Right forelimb (tissue), 1 donor: ENCODE measurements around the gene CYTH2.
A peak's percentile ranks its signal among the peaks of the same experiment; 100 is the strongest.

Experiments
- DNase-seq: peaks from one replicate; pipeline ENCODE4 v3.0.0-alpha.2; 2018

Gene CYTH2, protein sequence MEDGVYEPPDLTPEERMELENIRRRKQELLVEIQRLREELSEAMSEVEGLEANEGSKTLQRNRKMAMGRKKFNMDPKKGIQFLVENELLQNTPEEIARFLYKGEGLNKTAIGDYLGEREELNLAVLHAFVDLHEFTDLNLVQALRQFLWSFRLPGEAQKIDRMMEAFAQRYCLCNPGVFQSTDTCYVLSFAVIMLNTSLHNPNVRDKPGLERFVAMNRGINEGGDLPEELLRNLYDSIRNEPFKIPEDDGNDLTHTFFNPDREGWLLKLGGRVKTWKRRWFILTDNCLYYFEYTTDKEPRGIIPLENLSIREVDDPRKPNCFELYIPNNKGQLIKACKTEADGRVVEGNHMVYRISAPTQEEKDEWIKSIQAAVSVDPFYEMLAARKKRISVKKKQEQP

DNA sequence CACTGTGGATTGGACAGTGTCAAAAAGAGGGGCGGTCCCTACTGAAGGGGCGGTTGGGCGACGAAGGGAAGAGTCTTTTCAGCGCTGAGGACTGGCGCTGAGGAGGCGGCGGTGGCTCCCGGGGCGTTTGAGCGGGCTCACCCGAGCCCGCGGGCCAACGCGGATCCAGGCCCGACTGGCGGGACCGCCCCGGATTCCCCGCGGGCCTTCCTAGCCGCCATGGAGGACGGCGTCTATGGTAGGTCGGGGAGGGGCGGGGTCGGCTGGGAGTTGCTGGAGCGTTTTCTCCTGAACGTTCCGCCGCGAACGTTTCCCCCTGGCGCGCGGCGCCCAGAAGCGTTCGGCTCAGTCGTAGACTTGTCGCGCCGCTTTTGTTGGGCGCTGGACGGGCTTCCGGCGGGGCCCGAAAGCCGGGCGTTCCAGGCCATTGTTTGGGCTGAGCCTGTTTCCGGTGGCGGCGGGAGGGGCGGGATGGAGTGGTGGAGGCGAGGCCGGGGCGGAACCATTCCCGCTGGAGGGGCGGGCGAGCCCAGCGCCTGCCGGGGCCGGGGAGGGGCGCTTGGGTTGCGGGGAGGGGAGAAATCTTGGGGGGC is at the start of gene CYTH2:
Gene CYTH2, plus strand, starts transcription at position 81 of the 593 bp plus-strand sequence. Its CDS starts 139 bp downstream, at position 220.
- peak; percentile 92 for DNase-seq

DNA sequence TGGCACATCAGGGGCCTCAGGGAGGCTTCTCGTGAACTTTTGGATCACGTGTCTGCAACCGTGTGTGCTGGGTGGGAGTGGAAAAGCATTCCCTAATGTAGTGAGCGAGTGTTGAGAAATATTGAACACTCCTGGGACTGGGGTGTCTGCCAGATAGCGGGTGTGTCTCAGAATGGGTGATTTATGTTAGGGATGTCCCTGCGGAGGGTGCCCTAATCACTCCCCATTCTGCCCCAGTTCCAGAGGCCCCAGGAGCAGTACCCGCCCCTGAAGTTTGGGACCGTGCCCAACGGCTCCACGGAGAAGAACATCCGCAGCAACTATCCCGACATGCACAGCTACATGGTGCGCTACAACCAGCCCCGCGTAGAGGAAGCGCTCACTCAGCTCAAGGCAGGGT is 47.6 kb upstream of the CYTH2 start:
- DNase-seq, result no peak

DNA sequence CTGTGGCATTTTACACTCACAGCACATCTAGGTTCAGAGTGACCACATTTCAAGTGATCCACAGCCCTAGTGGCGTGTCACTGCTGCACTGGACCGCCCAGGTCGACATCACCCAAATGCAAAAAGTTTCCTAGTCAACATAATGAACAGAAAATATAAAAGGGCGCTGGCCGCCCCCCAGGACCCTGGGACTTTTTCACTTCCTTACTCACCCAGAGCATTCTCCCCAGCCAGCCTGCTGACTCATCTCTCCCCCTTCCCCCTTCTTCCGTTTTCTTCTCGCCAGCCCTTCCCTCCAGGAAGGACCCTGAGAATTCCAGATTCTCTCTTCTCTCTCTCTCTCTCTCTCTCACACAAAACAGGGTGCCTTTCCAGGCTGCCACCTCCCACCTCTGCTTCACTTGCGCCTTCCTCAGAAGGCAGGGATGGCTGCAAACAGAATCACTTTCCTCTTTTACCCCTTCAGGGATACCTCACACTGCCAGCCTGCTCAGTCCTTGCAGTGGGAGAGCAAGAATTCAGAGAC is 44.4 kb upstream of the CYTH2 start:
- DNase-seq, result no peak

DNA sequence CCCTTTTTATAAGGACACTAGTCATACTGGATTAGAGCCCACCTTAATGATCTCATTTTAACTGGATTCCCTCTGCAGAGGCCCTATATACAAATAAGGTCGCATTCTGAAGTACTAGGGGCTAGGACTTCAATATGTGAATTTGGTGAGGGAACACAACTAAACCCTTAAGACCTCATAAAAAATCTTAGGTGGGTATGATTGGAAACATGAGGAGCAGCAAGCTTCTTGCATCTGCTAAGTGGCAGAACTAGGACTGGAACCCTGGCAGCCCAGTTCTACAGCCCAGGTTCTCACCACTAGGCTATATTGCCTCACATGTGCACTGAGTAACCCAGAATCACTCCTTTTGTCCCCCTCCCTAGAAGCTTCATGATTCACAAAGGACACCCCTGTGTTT is 40.5 kb upstream of the CYTH2 start:
- DNase-seq, result no peak

DNA sequence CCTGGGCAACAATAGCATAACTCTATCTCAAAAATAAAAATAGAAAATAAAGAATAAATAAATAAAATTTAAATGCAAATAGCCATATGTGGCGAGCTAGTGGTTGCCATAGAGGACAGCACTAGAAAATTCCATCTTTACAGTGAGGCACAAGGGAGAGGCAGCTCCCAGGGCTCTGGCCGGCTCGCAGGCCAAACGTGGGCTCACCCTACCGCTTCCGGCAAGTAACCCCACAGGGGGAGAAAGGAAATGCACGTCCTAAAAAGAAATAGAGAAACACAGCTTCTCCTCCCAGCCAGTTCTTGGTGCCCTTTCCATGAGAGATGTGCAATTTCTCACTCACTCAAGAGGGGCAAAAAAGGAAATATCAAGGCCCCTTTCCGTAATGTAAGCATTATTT is 35.8 kb upstream of the CYTH2 start:
- DNase-seq, result no peak

DNA sequence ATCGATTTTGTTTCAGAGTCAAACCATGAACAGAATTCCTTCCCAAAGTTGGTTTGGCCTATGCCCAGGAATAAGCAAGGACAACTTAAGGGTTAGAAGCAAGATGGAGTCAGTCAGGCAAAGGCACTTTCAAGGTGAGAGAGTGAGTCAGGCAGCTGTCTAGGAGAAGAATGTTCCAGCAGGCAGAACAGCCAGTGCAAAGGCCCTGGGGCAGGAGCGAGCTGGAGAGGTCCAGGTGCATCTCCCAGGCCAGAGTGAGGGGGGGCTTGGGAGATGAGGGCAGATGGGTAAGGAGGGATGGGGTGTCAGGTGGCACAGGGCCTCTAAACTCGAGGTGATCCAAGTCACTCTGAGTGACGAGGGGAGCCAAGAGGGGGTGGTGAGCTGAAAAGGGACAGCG is 32.6 kb upstream of the CYTH2 start:
- no peak for DNase-seq

DNA sequence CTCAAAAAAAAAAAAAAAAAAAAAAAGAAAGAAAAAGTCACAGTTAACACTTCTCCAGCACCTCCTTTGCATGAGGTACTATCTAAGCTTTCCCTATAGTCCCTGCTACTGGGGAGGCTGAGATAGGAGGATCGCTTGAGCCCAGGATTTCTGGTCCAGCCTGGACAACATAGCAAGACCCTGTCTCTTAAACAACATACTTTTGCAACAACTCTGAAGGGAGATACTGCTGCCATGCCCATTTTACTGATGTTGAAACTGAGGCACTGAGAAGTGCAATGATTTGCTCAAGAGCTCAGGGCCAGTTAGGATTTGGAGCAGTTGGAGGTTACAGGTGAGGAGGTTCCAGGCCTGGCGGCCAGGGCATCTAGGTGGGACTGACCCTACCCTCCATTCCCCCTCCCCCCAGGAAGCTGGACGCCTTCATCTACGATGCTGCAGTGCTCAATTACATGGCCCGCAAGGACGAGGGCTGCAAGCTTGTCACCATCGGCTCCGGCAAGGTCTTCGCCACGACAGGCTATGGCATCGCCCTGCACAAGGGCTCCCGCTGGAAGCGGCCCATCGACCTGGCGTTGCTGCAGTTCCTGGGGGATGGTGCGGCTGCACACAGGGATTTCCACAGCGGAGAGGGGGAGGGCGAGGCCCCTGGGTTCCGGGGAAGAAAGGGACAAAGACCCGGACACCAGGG is 27.7 kb upstream of the CYTH2 start:
- no peak for DNase-seq

DNA sequence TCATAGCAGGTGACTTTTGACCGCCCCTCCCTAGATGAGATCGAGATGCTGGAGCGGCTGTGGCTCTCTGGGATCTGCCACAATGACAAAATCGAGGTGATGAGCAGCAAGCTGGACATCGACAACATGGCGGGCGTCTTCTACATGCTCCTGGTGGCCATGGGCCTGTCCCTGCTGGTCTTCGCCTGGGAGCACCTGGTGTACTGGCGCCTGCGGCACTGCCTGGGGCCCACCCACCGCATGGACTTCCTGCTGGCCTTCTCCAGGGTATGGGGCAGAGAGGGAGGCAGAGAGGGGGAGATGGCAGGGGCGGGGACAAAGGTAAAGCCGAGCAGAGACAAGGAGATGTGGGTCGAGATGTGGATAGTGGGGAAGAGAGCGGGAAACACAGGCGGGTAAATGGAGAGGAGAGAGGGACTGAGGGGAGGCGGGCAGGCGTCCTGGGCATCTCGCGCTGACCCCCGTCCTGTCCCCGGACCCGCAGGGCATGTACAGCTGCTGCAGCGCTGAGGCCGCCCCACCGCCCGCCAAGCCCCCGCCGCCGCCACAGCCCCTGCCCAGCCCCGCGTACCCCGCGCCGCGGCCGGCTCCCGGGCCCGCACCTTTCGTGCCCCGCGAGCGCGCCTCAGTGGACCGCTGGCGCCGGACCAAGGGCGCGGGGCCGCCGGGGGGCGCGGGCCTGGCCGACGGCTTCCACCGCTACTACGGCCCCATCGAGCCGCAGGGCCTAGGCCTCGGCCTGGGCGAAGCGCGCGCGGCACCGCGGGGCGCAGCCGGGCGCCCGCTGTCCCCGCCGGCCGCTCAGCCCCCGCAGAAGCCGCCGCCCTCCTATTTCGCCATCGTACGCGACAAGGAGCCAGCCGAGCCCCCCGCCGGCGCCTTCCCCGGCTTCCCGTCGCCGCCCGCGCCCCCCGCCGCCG is 26.8 kb upstream of the CYTH2 start:
- DNase-seq, result no peak

DNA sequence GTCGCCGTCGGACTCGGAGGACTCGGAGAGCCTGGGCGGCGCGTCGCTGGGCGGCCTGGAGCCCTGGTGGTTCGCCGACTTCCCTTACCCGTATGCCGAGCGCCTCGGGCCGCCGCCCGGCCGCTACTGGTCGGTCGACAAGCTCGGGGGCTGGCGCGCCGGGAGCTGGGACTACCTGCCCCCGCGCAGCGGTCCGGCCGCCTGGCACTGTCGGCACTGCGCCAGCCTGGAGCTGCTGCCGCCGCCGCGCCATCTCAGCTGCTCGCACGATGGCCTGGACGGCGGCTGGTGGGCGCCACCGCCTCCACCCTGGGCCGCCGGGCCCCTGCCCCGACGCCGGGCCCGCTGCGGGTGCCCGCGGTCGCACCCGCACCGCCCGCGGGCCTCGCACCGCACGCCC is 25.9 kb upstream of the CYTH2 start:
- no peak for DNase-seq

DNA sequence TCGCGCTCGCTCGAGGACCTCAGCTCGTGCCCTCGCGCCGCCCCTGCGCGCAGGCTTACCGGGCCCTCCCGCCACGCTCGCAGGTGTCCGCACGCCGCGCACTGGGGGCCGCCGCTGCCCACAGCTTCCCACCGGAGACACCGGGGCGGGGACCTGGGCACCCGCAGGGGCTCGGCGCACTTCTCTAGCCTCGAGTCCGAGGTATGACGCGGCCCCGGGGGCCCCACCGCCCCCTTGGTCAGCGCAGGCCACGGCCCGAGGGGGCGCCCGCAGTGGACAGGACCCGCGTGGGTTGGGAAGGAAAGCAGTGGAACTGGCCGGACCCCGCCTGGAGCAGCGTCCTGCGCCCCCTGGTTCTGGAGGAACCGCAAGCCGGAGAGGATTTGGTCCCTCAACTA is 25.4 kb upstream of the CYTH2 start:
- DNase-seq, result no peak

DNA sequence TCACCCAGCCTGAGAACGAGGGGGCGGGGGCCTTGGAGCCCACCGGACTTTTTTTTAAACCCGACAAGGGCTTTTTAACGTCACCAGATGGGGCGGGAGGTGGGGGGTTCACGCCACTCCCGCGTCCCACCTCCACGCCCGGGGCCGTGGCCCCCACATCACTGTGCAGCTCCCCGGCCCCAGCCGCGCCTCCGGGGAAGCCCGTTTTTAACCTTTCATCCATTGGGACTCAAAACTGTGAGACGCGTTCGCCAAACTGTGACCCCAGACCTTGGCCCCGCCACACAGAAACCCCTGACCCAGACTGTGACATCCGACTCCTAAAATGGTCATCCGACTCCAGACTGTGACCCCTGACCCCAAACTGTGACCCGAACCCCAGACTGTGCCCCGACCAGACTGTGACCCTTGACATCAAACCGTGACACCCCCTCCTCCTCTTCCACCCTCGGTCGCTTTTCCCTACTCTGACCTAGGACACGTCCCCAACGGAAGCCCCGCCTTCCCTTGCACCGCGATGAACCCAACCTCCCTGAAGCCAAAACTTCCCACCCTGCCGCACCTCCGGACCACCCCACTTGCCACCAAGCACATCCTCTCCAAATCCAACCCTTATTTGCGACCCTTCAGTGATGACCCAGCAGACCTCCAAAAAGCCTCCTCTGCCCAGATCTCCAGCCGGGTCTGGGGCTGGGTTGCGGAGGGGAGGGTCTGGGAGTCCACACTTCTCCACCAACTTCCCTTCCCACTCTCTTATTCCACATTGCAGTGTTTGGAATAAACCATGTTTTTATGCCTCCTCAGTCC is 24.8 kb upstream of the CYTH2 start:
- DNase-seq, result no peak

DNA sequence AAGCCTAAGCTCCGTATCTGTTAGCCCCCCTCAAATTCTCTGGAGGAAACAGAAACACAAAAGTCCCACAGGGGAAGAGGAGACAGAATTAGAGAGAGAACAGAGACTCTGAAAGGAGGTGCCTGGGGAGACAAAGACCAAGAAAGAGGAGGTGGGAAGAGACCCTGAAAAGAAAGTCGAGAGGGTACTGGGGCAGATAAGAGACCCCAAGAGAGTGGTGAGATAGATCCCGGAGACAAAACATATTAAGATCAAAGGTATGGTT is 24.3 kb upstream of the CYTH2 start:
- DNase-seq, result no peak

DNA sequence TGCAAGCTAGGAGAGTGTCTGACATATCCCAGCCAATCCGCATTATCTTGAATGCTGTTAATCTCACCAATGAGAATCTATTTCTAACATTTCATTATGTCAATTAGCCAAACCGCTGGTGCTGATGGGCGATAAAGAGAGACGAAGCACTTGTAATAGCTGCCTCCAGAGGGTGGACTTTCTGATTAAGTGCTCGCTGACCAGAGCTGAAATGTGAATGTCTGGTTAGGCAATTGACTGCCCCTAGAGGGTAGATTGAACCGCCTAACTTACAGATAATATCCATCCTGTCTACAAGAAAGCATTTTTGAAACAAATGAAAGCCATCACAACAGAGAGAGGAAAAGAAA is 23.9 kb upstream of the CYTH2 start:
- no peak for DNase-seq

DNA sequence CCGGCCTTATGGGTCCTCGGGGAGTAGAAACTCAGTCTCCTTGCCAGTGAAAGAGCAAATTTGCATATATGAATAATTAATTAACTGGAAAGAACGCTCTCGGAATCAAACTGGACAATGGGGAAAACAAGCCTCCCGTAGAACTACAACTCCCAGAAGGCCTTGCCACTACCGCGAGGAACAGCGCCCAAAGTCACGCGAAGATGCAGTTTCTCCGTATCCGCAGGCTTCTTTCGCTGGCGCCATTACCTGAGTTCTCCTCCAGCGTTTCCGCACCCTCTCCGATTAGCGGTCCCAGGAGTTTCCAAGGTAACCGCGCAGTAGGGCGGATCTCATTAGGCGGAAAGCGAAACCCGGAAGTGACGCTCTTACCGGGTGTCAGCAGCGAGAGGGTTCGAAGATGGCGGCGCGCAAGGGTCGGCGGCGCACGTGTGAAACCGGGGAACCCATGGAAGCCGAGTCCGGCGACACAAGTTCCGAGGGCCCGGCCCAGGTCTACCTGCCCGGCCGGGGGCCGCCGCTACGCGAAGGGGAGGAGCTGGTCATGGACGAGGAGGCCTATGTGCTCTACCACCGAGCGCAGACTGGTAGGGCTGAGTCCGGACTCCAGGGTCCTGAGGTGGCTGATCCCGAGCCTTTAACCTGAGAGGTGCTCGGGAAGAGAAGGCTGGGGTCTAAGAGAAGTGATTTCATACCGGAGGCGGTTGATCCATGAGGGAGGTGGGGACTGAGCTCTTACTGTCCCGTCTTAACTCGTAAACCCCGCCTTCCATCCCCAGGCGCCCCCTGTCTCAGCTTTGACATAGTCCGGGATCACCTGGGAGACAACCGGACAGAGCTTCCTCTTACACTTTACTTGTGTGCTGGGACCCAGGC is 23.3 kb upstream of the CYTH2 start, which contains the start of gene GRWD1:
Gene GRWD1, plus strand, starts transcription at position 378 of the 876 bp plus-strand sequence. Its CDS starts 23 bp downstream, at position 401.
- DNase-seq, result peak; percentile 91

DNA sequence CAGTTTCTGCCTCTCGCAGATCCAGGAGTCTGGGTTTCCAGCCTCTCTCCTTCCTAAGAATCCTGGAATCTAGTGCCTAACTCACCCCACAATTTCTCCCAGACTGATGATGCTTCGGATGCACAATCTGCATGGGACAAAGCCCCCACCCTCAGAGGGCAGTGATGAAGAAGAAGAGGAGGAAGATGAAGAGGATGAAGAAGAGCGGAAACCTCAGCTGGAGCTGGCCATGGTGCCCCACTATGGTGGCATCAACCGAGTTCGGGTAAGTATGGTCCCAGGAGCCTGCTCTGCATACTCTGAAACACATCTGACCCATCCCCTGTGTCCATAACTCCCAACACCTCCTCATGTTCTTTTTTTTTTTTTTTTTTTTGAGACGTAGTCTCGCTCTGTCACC is 22.6 kb upstream of the CYTH2 start:
- DNase-seq, result no peak

DNA sequence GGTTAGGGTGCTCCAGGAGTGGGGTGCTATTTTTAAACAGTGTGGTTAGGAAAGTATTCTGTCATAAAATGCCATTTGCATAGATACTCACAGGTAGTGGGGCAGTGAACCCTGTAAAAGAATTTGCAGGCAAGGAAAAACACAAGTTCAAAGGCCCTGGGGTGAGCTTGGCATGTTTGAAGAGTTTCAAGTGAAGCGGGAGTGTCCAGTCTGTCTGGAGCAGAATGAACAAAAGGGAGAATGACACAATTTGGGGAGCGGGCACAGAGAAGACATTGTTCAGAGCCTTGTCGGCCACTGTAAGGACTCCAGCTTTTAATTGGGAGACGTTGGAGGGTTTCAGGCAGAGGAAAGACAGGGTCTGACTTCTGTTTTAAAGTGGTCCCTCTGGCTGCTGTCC is 20.6 kb upstream of the CYTH2 start:
- no peak for DNase-seq

DNA sequence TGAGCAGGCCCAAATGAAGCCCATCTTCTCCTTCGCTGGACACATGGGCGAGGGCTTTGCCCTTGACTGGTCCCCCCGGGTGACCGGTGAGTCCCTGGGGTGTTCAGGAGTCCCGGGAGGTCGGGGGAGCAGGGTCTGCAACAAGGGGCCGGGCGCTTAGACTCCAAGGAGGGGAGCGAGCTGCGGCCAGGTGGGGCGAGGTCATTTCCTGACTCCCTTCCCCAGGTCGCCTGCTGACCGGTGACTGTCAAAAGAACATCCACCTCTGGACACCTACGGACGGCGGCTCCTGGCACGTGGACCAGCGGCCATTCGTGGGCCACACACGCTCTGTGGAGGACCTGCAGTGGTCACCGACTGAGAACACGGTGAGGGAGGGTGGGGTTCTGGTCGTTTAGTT is 18.7 kb upstream of the CYTH2 start:
- DNase-seq, result no peak

DNA sequence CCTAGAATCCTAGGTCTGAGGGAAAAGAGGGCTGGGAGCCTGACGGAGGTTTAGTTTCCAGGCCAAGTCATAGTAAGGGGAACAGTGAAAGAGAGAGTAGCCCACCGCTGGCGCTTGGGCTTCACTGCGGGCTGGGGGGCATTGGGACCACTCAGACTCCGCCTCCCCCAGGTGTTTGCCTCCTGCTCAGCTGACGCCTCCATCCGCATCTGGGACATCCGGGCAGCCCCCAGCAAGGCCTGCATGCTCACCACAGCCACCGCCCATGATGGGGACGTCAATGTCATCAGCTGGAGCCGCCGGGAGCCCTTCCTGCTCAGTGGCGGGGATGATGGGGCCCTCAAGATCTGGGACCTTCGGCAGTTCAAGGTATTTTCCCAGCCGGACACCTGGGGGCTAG is 18.3 kb upstream of the CYTH2 start:
- no peak for DNase-seq

DNA sequence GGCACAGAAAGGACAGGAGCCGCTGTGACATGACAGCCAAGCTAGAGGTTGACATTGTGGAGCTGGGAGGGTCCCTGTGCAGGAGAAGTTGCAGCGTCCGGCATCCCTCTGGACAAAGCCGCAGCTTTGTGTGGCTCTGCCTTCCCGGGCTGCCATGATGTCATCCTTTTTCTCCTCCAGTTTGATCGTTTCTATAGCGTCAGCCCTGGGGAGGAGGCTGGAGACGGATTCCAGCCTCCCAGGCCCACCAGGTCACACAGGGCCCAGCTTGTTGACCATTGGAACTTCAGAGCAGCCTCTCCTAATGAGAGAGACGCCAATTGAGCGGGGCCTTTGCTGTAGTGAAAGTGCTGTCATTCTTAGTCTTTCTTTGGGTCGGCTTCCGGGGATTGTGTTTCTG is 17.5 kb upstream of the CYTH2 start:
- DNase-seq, result no peak

DNA sequence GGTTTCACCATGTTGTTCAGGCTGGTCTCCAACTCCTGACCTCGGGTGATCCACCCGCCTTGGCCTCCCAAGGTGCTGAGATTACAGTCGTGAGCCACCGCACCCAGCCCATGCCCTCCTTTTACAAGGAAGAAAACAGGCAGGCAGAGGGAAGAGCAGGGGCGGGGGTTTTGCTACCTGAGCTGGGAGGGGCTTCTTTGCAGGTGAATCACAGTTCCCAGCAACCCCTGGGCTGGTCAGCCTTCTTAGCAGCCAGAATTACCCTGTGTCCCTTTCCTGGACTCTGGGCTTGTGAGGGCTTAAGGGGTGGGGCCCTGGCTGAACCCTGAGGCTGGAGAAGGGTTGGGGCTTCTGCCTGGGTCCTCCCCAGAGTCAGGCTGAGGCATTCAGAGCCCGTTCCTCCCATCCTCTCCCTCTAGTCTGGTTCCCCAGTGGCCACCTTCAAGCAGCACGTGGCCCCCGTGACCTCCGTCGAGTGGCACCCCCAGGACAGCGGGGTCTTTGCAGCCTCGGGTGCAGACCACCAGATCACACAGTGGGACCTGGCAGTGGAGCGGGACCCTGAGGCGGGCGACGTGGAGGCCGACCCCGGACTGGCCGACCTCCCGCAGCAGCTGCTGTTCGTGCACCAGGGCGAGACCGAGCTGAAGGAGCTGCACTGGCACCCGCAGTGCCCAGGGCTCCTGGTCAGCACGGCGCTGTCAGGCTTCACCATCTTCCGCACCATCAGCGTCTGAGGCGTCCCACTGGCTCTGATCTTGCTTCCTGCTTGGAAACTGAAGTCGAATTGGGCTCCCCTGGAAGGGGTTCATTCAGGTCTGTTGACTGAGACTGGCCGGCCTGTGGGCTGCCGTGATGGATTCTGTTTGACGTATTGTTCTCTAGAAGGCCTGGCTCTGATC is 16.6 kb upstream of the CYTH2 start:
- DNase-seq, result no peak
